Breast epithelium (tissue), 3 donors: Measurements from ENCODE around the gene NIPSNAP3A.

Experiments
- CTCF ChIP-seq, 3 donors: fragments of 450-650 bp; IDR thresholded peaks; one replicate each; pipeline ENCODE4 v1.5.1; 2016 to 2017; ENCODE audit warnings: antibody characterized with exemption in 3 of 3, mild to moderate bottlenecking in 3 of 3, moderate library complexity in 3 of 3
- POLR2AphosphoS5 ChIP-seq, 3 donors: sonication (generic); formaldehyde crosslinking; IDR thresholded peaks; one replicate each; pipeline ENCODE4 v1.6.1; 2017; ENCODE audit warnings: antibody characterized with exemption in 3 of 3

GRCh38 chr9:104747565-104748358 lies at the start of gene NIPSNAP3A:
- TF ChIP-seq CTCF (IDR thresholded peaks at IDR 0.05) (no peak), POLR2AphosphoS5 (IDR thresholded peaks at IDR 0.05) (peak in 1 of 3 donors; percentile 42)
